HG02571 (cell line): ENCODE data around the gene UFSP2.
"Not testable (repeated sequence)": the region's sequence is repeated elsewhere in the genome, so short reads cannot be mapped to it uniquely, and the experiment has no call there.

ENCODE experiments used
- ATAC-seq: cut with Tn5 transposase; IDR thresholded peaks from one replicate; pipeline ENCODE4 v1.9.1; 2021; ENCODE audit warnings: mild to moderate bottlenecking, moderate library complexity; ENCODE audit not compliant: unreplicated experiment

UFSP2 gene

GRCh38 chr4:185387957-185388356 is 37.8 kb downstream of the UFSP2 start:
- ATAC-seq = no peak

GRCh38 chr4:185384930-185385331 is 40.8 kb downstream of the UFSP2 start:
- ATAC-seq = no peak

GRCh38 chr4:185384061-185384460 is 41.7 kb downstream of the UFSP2 start:
- no peak for ATAC-seq

- no peak for ATAC-seq
These were observed 42.3 kb downstream of the UFSP2 start for GRCh38 chr4:185383451-185383850.

GRCh38 chr4:185382754-185383153 is 43.0 kb downstream of the UFSP2 start:
- no peak for ATAC-seq

- ATAC-seq = no peak
These were observed 44.2 kb downstream of the UFSP2 start for GRCh38 chr4:185381288-185382196.

GRCh38 chr4:185380320-185380719 is 45.4 kb downstream of the UFSP2 start:
- no peak for ATAC-seq

- ATAC-seq = no peak
These were observed 46.2 kb downstream of the UFSP2 start for GRCh38 chr4:185379326-185380295.

GRCh38 chr4:185378264-185378663 is 47.5 kb downstream of the UFSP2 start:
- no peak for ATAC-seq

GRCh38 chr4:185374573-185374972 is 51.2 kb downstream of the UFSP2 start:
- no peak for ATAC-seq

GRCh38 chr4:185374027-185374426 is 51.7 kb downstream of the UFSP2 start:
- no peak for ATAC-seq

GRCh38 chr4:185371702-185372101 is 54.1 kb downstream of the UFSP2 start:
- ATAC-seq = no peak

GRCh38 chr4:185370268-185370949 is 55.4 kb downstream of the UFSP2 start:
- ATAC-seq = no peak

GRCh38 chr4:185369731-185370130 is 56.0 kb downstream of the UFSP2 start:
- ATAC-seq = no peak

- ATAC-seq = no peak
These were observed 60.9 kb downstream of the UFSP2 start for GRCh38 chr4:185364886-185365285.

GRCh38 chr4:185363251-185363650 is 62.5 kb downstream of the UFSP2 start:
- no peak for ATAC-seq

GRCh38 chr4:185362570-185362969 is 63.2 kb downstream of the UFSP2 start:
- not testable (repeated sequence) for ATAC-seq

- no peak for ATAC-seq
These were observed 63.9 kb downstream of the UFSP2 start for GRCh38 chr4:185361872-185362271.

- ATAC-seq = no peak
These were observed 65.9 kb downstream of the UFSP2 start for GRCh38 chr4:185359767-185360446.

GRCh38 chr4:185358959-185359358 is 66.8 kb downstream of the UFSP2 start:
- ATAC-seq = no peak
